Liver (tissue), 9 donors: Measurements from ENCODE around the gene SMIM24. TPM values are rescaled to one million over a fixed set of nuclear protein-coding genes. Genes with fewer than 3 reads are reported as not detected.

Experiments
- DNase-seq: peaks from one replicate; pipeline ENCODE4 v3.0.0-alpha.2; 2017; ENCODE audit warnings: low spot score
- H3K27ac ChIP-seq, 2 donors: one replicate each; pipeline ENCODE4 v1.7.0; 2013; ENCODE audit warnings: inconsistent platforms in 2 of 2, low read length in 2 of 2, control low read depth in 1 of 2, low read depth in 1 of 2, mild to moderate bottlenecking in 1 of 2
- H3K27me3 ChIP-seq, 4 donors: one replicate each; pipeline versions ENCODE4 v1.6.1 to v1.7.0; 2013; ENCODE audit warnings: low read length in 3 of 4, inconsistent platforms in 1 of 4, mild to moderate bottlenecking in 1 of 4, moderate library complexity in 1 of 4; ENCODE audit not compliant: control insufficient read depth in 4 of 4, insufficient read depth in 4 of 4
- H3K36me3 ChIP-seq, 4 donors: one replicate each; pipeline versions ENCODE4 v1.6.1 to v1.7.0; 2013; ENCODE audit warnings: low read length in 3 of 4, mild to moderate bottlenecking in 3 of 4, low read depth in 1 of 4, moderate library complexity in 1 of 4; ENCODE audit not compliant: control insufficient read depth in 4 of 4, insufficient read depth in 3 of 4
- H3K4me1 ChIP-seq, 4 donors: one replicate each; pipeline versions ENCODE4 v1.6.1 to v1.7.0; 2013; ENCODE audit warnings: low read length in 3 of 4, mild to moderate bottlenecking in 3 of 4, moderate library complexity in 1 of 4; ENCODE audit not compliant: control insufficient read depth in 4 of 4, insufficient read depth in 4 of 4
- H3K4me3 ChIP-seq, 3 donors: one replicate each; pipeline versions ENCODE4 v1.6.1 to v1.7.0; 2013; ENCODE audit warnings: low read length in 3 of 3, control low read depth in 1 of 3, low read depth in 1 of 3, mild to moderate bottlenecking in 1 of 3
- H3K9ac ChIP-seq, 2 donors: one replicate each; pipeline ENCODE4 v1.7.0; 2013; ENCODE audit warnings: low read length in 2 of 2, mild to moderate bottlenecking in 2 of 2, moderate library complexity in 2 of 2, control low read depth in 1 of 2, low read depth in 1 of 2
- H3K9me3 ChIP-seq, 4 donors: one replicate each; pipeline versions ENCODE4 v1.6.1 to v1.7.0; 2013; ENCODE audit warnings: low read length in 3 of 4; ENCODE audit not compliant: control insufficient read depth in 4 of 4
- ATF3 ChIP-seq: IDR thresholded peaks from 2 replicates; pipeline ENCODE4 v1.6.1; 2016; ENCODE audit warnings: antibody characterized with exemption
- CTCF ChIP-seq: fragments of 150-350 bp; IDR thresholded peaks from 2 replicates; pipeline ENCODE4 v1.5.1; 2017; ENCODE audit warnings: improper control_type of control experiment, low read depth, low read length; ENCODE audit not compliant: missing input control
- EGR1 ChIP-seq, 2 donors: IDR thresholded peaks; 2 replicates each; pipeline ENCODE4 v1.6.1; 2016 to 2018; ENCODE audit warnings: antibody characterized with exemption in 2 of 2, low read depth in 2 of 2
- FOXA1 ChIP-seq: IDR thresholded peaks from 2 replicates; pipeline ENCODE4 v1.6.1; 2016; ENCODE audit warnings: antibody characterized with exemption
- FOXA2 ChIP-seq: IDR thresholded peaks from 2 replicates; pipeline ENCODE4 v1.6.1; 2016; ENCODE audit warnings: antibody characterized with exemption
- GABPA ChIP-seq, 2 donors: IDR thresholded peaks in 1 of 2; conservative IDR thresholded peaks in 1 of 2; 2 replicates each; pipeline ENCODE4 v1.6.1; 2016; ENCODE audit warnings: antibody characterized with exemption in 2 of 2, mild to moderate bottlenecking in 1 of 2, moderate library complexity in 1 of 2
- HNF4G ChIP-seq: IDR thresholded peaks from 2 replicates; pipeline ENCODE4 v1.6.1; 2016; ENCODE audit warnings: antibody characterized with exemption
- MAX ChIP-seq: IDR thresholded peaks from 2 replicates; pipeline ENCODE4 v1.6.1; 2016; ENCODE audit warnings: antibody characterized with exemption
- NR2F2 ChIP-seq: IDR thresholded peaks from 2 replicates; pipeline ENCODE4 v1.6.1; 2016; ENCODE audit warnings: antibody characterized with exemption
- RAD21 ChIP-seq, 2 donors: IDR thresholded peaks; 2 replicates each; pipeline ENCODE4 v1.6.1; 2016; ENCODE audit warnings: antibody characterized with exemption in 2 of 2, mild to moderate bottlenecking in 2 of 2
- REST ChIP-seq: IDR thresholded peaks from 2 replicates; pipeline ENCODE4 v1.6.1; 2016; ENCODE audit warnings: antibody characterized with exemption, mild to moderate bottlenecking
- RXRA ChIP-seq, 2 donors: IDR thresholded peaks; 2 replicates each; pipeline ENCODE4 v1.6.1; 2017 to 2018; ENCODE audit warnings: antibody characterized with exemption in 2 of 2, mild to moderate bottlenecking in 1 of 2
- SP1 ChIP-seq: IDR thresholded peaks from 2 replicates; pipeline ENCODE4 v1.6.1; 2018; ENCODE audit warnings: antibody characterized with exemption, mild to moderate bottlenecking
- TAF1 ChIP-seq: conservative IDR thresholded peaks from 2 replicates; pipeline ENCODE4 v1.6.1; 2016; ENCODE audit warnings: antibody characterized with exemption, mild to moderate bottlenecking
- ZBTB33 ChIP-seq: IDR thresholded peaks from 2 replicates; pipeline ENCODE4 v1.6.1; 2016; ENCODE audit warnings: antibody characterized with exemption
- WGBS: extraction: QIAGEN DNeasy Blood & Tissue Kit; methylation state at CpG from one replicate; pipeline ENCODE4 v1.1.7; 2013; 5-methylcytosine and 5-hydroxymethylcytosine counted together
- polyA plus RNA-seq, 2 donors: library from polyadenylated mRNA; stranded (reverse) in 1 of 2; unstranded in 1 of 2; fragments of 200-250 nt in 1 of 2; fragments of >200 nt in 1 of 2; fragmentation: Nextera tagmentation in 1 of 2; extraction: Ambion mirVana in 1 of 2; gene quantifications; one replicate each; pipeline versions ENCODE4 v1.2.1 to v1.2.3, GENCODE V29; 2013 to 2015
- total RNA-seq, 2 donors: library from RNA; depleted of rRNA; stranded (reverse); fragments of >200 nt; gene quantifications; one replicate each; pipeline ENCODE4 v1.2.3, GENCODE V29; 2014
- donor health status: healthy.
- donor health status: healthy.
- donor health status: healthy.
- donor health status: healthy.
- donor health status: healthy.

The SMIM24 gene
- total and polyA plus RNA-seq, 4 donors, result 0.17 to 13.7 (median 2.8) TPM

GRCh38 chr19:3528539-3529211, 48.4 kb upstream of the SMIM24 start:
- 96% methylated on average over 20 of the region's 20 CpGs for WGBS
- peaks cover 12 to 68% (median 30%) of the 10 kb centered on the region in 4 donors for H3K36me3 ChIP-seq
- H3K4me3 ChIP-seq, result no peak overlapping the region
- no peaks in the 10 kb centered on the region for H3K9me3 ChIP-seq
- H3K27ac ChIP-seq, result no peak overlapping the region
- DNase-seq, result no peak
- H3K9ac ChIP-seq, result no peak overlapping the region
- H3K27me3 ChIP-seq, result no peaks in the 10 kb centered on the region
- peaks cover 0 to 9% (median 4%) of the 10 kb centered on the region in 4 donors for H3K4me1 ChIP-seq
- TF ChIP-seq ATF3, result no peak
- TF ChIP-seq CTCF, result no peak
- TF ChIP-seq REST, result no peak
- no peak for TF ChIP-seq FOXA1
- no peak for TF ChIP-seq SP1
- TF ChIP-seq RXRA (IDR thresholded peaks at IDR 0.05), result no peak
- no peak for TF ChIP-seq FOXA2

GRCh38 chr19:3528080-3528479, 47.8 kb upstream of the SMIM24 start:
- H3K9ac ChIP-seq, result no peak overlapping the region
- peaks cover 0 to 12% (median 7%) of the 10 kb centered on the region in 4 donors for H3K4me1 ChIP-seq
- WGBS, result 98% methylated on average over 14 of the region's 14 CpGs
- H3K4me3 ChIP-seq, result no peak overlapping the region
- no peaks in the 10 kb centered on the region for H3K9me3 ChIP-seq
- no peaks in the 10 kb centered on the region for H3K27me3 ChIP-seq
- H3K27ac ChIP-seq, result no peak overlapping the region
- TF ChIP-seq RAD21 (IDR thresholded peaks at IDR 0.05) (no peak), NR2F2 (no peak), SP1 (no peak), GABPA (IDR thresholded peaks at IDR 0.05 in 1 of 2, conservative IDR thresholded peaks at IDR 0.05 in 1 of 2) (no peak), CTCF (no peak), ZBTB33 (no peak), REST (no peak), TAF1 (no peak), HNF4G (no peak), RXRA (IDR thresholded peaks at IDR 0.05) (no peak), MAX (no peak), EGR1 (IDR thresholded peaks at IDR 0.05; ENCODE audit: low read depth in 2 of 2) (no peak), FOXA1 (no peak)
- DNase-seq, result no peak
- H3K36me3 ChIP-seq, result peaks cover 16 to 62% (median 28%) of the 10 kb centered on the region in 4 donors
